Right renal pelvis (tissue), 4 donors: ENCODE results near the gene PTX4. TPM values are rescaled to one million over a fixed set of nuclear protein-coding genes. Genes with fewer than 3 reads are reported as not detected.

Source experiments
- polyA plus RNA-seq, 4 donors: library from polyadenylated mRNA; unstranded; fragments of 120-200 nt; gene quantifications; one replicate each; pipeline ENCODE4 v1.2.1, GENCODE V29; 2013; ENCODE audit not compliant: insufficient read length in 4 of 4

The PTX4 gene
- polyA plus RNA-seq, 4 donors: 0.04 TPM; not detected in 3

Other genes with a start within 250 kb of the PTX4 start
- under 1 TPM in 3 of 4 donors, not detected in 1; 0.09 to 0.36 (median 0.25) TPM for gene TPSAB1, start 248.2 kb downstream of the PTX4 start, polyA plus RNA-seq
- gene TPSD1, start 232.9 kb downstream of the PTX4 start, polyA plus RNA-seq: under 1 TPM in 1 of 4 donors, not detected in 3; 0.55 TPM
- 100 to 1,000 TPM; 169 to 186 (median 176) TPM for gene UBE2I, start 179.3 kb downstream of the PTX4 start, polyA plus RNA-seq
- 1 to 10 TPM; 3.9 to 8.5 (median 4.7) TPM for gene BAIAP3, start 155.3 kb downstream of the PTX4 start, polyA plus RNA-seq
- 10 to 100 TPM; 37.9 to 62.9 (median 46.1) TPM for gene TSR3, start 137.1 kb downstream of the PTX4 start, polyA plus RNA-seq
- gene GNPTG, start 137.0 kb downstream of the PTX4 start, polyA plus RNA-seq: 10 to 100 TPM; 57.3 to 69.5 (median 60.3) TPM
- 10 to 100 TPM; 14.2 to 21.1 (median 17.0) TPM for gene UNKL, start 74.2 kb downstream of the PTX4 start, polyA plus RNA-seq
- gene UQCC4, start 68.2 kb downstream of the PTX4 start, polyA plus RNA-seq: 10 to 100 TPM; 12.5 to 18.3 (median 14.8) TPM
- under 1 TPM in 1 of 4 donors, not detected in 3; 0.26 TPM for gene PERCC1, start 57.9 kb downstream of the PTX4 start, polyA plus RNA-seq
- gene CCDC154, start 44.4 kb downstream of the PTX4 start, polyA plus RNA-seq: 1 to 10 TPM; 2.2 to 3.5 (median 2.7) TPM
- 10 to 100 TPM; 43.4 to 62.1 (median 48.6) TPM for gene CLCN7, start 13.9 kb downstream of the PTX4 start, polyA plus RNA-seq
- 10 to 100 TPM; 25.9 to 48.7 (median 30.5) TPM for gene TELO2, start 4.4 kb upstream of the PTX4 start, polyA plus RNA-seq
- 10 to 100 TPM; 18.8 to 28.5 (median 20.6) TPM for gene TMEM204, start 44.7 kb upstream of the PTX4 start, polyA plus RNA-seq
- gene IFT140, start 123.1 kb upstream of the PTX4 start, polyA plus RNA-seq: 10 to 100 TPM; 37.3 to 43.5 (median 39.3) TPM
- 10 to 100 TPM; 16.8 to 21.2 (median 19.0) TPM for gene CRAMP1, start 123.4 kb upstream of the PTX4 start, polyA plus RNA-seq
- gene JPT2, start 189.3 kb upstream of the PTX4 start, polyA plus RNA-seq: 10 to 100 TPM; 76.4 to 95.3 (median 82.2) TPM
- gene MAPK8IP3, start 217.3 kb upstream of the PTX4 start, polyA plus RNA-seq: 10 to 100 TPM; 38.7 to 54.3 (median 49.1) TPM